BE2C (cell line): ENCODE measurements around the gene PKHD1.

Experiments
- DNase-seq: peaks from one replicate; pipeline ENCODE4 v3.0.0-alpha.2; 2020
- H3K27me3 ChIP-seq: fragments of 250-450 bp; sonication (Bioruptor Pico); 2 replicates; pipeline ENCODE4 v1.5.1; 2020; ENCODE audit warnings: mild to moderate bottlenecking
- H3K36me3 ChIP-seq: fragments of 250-450 bp; sonication (Bioruptor Pico); 2 replicates; pipeline ENCODE4 v1.5.1; 2020; ENCODE audit warnings: mild to moderate bottlenecking
- H3K4me1 ChIP-seq: fragments of 250-450 bp; sonication (Bioruptor Pico); 2 replicates; pipeline ENCODE4 v1.5.1; 2020
- H3K4me3 ChIP-seq: 2 replicates; pipeline ENCODE4 v1.5.1; 2011; ENCODE audit warnings: low read depth, low read length
- H3K9me3 ChIP-seq: fragments of 250-450 bp; sonication (Bioruptor Pico); 2 replicates; pipeline ENCODE4 v1.5.1; 2020
- CTCF ChIP-seq: IDR thresholded peaks from 2 replicates; pipeline ENCODE4 v1.5.1; 2012; ENCODE audit warnings: mild to moderate bottlenecking, low read depth, low read length

The PKHD1 gene

GRCh38 chr6:51753635-51754034, 333.8 kb downstream of the PKHD1 start:
- Histone ChIP-seq H3K36me3 (no peaks in the 10 kb centered on the region), H3K27me3 (no peaks in the 10 kb centered on the region), H3K4me1 (no peaks in the 10 kb centered on the region), H3K9me3 (no peaks in the 10 kb centered on the region), H3K4me3 (no peak overlapping the region)
- TF ChIP-seq CTCF, result peak; percentile 71
- peak; percentile 53 for DNase-seq

- Histone ChIP-seq H3K4me3 (no peak overlapping the region), H3K4me1 (no peaks in the 10 kb centered on the region; the same call in none of the 2 replicates), H3K9me3 (no peaks in the 10 kb centered on the region), H3K27me3 (no peaks in the 10 kb centered on the region), H3K36me3 (no peaks in the 10 kb centered on the region)
- no peak for TF ChIP-seq CTCF
- DNase-seq, result no peak
These were observed 343.4 kb downstream of the PKHD1 start for GRCh38 chr6:51743999-51744398.

GRCh38 chr6:51740658-51741057, 346.8 kb downstream of the PKHD1 start:
- no peak for DNase-seq
- Histone ChIP-seq H3K27me3 (no peaks in the 10 kb centered on the region), H3K4me1 (no peaks in the 10 kb centered on the region; the same call in none of the 2 replicates), H3K9me3 (no peaks in the 10 kb centered on the region), H3K36me3 (no peaks in the 10 kb centered on the region), H3K4me3 (no peak overlapping the region)
- TF ChIP-seq CTCF, result no peak

- H3K9me3 ChIP-seq, result no peaks in the 10 kb centered on the region
- H3K27me3 ChIP-seq, result no peaks in the 10 kb centered on the region
- no peak overlapping the region for H3K4me3 ChIP-seq
These were observed 348.8 kb downstream of the PKHD1 start for GRCh38 chr6:51738614-51739013.

GRCh38 chr6:51737580-51738360, 349.6 kb downstream of the PKHD1 start:
- no peaks in the 10 kb centered on the region for H3K36me3 ChIP-seq
- H3K4me1 ChIP-seq, result no peaks in the 10 kb centered on the region; the same call in none of the 2 replicates
- no peaks in the 10 kb centered on the region for H3K9me3 ChIP-seq
- no peak for TF ChIP-seq CTCF
- no peaks in the 10 kb centered on the region for H3K27me3 ChIP-seq
- H3K4me3 ChIP-seq, result no peak overlapping the region
- no peak for DNase-seq

More at GRCh38 chr6:51738614-51739013, 348.8 kb downstream of the PKHD1 start:
- DNase-seq, result no peak
- no peaks in the 10 kb centered on the region for H3K36me3 ChIP-seq
- H3K4me1 ChIP-seq, result no peaks in the 10 kb centered on the region; the same call in none of the 2 replicates
- TF ChIP-seq CTCF, result no peak

- no peak for TF ChIP-seq CTCF
- H3K4me1 ChIP-seq, result no peaks in the 10 kb centered on the region; the same call in 1 of the 2 replicates
These were observed 362.3 kb downstream of the PKHD1 start for GRCh38 chr6:51725155-51725554.

More at GRCh38 chr6:51725155-51725554, 362.3 kb downstream of the PKHD1 start:
- Histone ChIP-seq H3K27me3 (no peaks in the 10 kb centered on the region), H3K4me3 (no peak overlapping the region), H3K9me3 (no peaks in the 10 kb centered on the region), H3K36me3 (no peaks in the 10 kb centered on the region)
- no peak for DNase-seq
